Ishikawa (cell line): ENCODE measurements around the gene ARF5.

Experiments
- CEBPB ChIP-seq: IDR thresholded peaks from 2 replicates; pipeline ENCODE4 v1.6.1; 2012
- CREB1 ChIP-seq: IDR thresholded peaks from 2 replicates; pipeline ENCODE4 v1.6.1; 2012; ENCODE audit warnings: low read depth
- EGR1 ChIP-seq: IDR thresholded peaks from 2 replicates; pipeline ENCODE4 v1.6.1; 2012
- EP300 ChIP-seq: IDR thresholded peaks from 2 replicates; pipeline ENCODE4 v1.6.1; 2012; ENCODE audit warnings: borderline replicate concordance
- FOXM1 ChIP-seq: IDR thresholded peaks from 2 replicates; pipeline ENCODE4 v1.6.1; 2012; ENCODE audit warnings: low read depth, borderline replicate concordance
- NFIC ChIP-seq: IDR thresholded peaks from 2 replicates; pipeline ENCODE4 v1.6.1; 2012
- RAD21 ChIP-seq: IDR thresholded peaks from 2 replicates; pipeline ENCODE4 v1.6.1; 2012; ENCODE audit warnings: low read depth
- TAF1 ChIP-seq: IDR thresholded peaks from 2 replicates; pipeline ENCODE4 v1.6.1; 2012; ENCODE audit warnings: low read depth, mild to moderate bottlenecking
- TCF12 ChIP-seq: IDR thresholded peaks from 2 replicates; pipeline ENCODE4 v1.6.1; 2012; ENCODE audit warnings: low read depth
- TEAD4 ChIP-seq: IDR thresholded peaks from 2 replicates; pipeline ENCODE4 v1.6.1; 2012
- YY1 ChIP-seq: IDR thresholded peaks from 2 replicates; pipeline ENCODE4 v1.6.1; 2012; ENCODE audit warnings: low read depth
- ZBTB7A ChIP-seq: IDR thresholded peaks from 2 replicates; pipeline ENCODE4 v1.6.1; 2012; ENCODE audit warnings: low read depth
- TF ChIP-seq, protein P1 (sequence below): IDR thresholded peaks from 2 replicates; pipeline ENCODE4 v1.6.1; 2012
- TF ChIP-seq, protein P2 (sequence below): IDR thresholded peaks from 2 replicates; pipeline ENCODE4 v1.6.1; 2012; ENCODE audit warnings: low read depth, mild to moderate bottlenecking
- TF ChIP-seq, protein P3 (sequence below): IDR thresholded peaks from 2 replicates; pipeline ENCODE4 v1.6.1; 2012

The ARF5 gene

DNA sequence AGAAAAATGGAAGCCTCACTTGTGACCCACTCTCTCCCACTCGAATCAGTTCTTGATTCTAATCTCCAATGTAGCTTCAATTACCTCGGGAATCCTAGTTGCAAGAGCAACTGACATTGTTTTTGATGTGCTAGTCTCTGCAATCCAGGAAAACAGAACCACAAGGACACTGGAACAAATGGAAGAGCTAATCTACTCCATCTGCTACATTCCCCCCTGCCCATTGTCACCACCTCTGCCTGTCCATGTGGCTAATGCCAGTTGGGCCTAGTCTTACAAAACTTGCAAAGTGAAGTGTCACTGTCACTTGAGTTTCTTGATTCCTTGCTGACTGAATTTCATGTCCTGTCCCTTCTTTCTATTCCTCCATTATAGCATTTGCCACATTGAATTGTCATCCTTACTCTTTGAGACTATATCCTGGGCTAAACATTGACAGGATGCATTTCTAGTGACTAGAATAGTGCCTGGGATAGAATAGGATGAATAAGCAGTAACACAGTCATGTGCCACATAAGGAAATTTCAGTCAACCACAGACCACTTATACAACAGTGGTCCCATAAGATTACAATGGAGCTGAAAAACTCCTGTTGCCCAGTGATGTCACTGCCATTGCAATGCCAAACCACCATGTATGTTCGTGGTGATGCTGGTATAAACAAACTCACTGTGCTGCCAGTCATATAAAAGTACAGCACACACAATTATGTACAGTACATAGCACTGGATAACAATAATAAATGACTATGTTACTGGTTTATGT, 16.3 kb upstream of the ARF5 start:
- TF ChIP-seq TEAD4 (no peak), EP300 (no peak), NFIC (no peak), CREB1 (no peak), YY1 (no peak), FOXM1 (no peak), TCF12 (no peak), TAF1 (no peak), EGR1 (no peak), RAD21 (no peak), ZBTB7A (no peak), CEBPB (no peak)
- TF ChIP-seq, protein P1, sequence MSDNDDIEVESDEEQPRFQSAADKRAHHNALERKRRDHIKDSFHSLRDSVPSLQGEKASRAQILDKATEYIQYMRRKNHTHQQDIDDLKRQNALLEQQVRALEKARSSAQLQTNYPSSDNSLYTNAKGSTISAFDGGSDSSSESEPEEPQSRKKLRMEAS: no peak
- TF ChIP-seq, protein P2, sequence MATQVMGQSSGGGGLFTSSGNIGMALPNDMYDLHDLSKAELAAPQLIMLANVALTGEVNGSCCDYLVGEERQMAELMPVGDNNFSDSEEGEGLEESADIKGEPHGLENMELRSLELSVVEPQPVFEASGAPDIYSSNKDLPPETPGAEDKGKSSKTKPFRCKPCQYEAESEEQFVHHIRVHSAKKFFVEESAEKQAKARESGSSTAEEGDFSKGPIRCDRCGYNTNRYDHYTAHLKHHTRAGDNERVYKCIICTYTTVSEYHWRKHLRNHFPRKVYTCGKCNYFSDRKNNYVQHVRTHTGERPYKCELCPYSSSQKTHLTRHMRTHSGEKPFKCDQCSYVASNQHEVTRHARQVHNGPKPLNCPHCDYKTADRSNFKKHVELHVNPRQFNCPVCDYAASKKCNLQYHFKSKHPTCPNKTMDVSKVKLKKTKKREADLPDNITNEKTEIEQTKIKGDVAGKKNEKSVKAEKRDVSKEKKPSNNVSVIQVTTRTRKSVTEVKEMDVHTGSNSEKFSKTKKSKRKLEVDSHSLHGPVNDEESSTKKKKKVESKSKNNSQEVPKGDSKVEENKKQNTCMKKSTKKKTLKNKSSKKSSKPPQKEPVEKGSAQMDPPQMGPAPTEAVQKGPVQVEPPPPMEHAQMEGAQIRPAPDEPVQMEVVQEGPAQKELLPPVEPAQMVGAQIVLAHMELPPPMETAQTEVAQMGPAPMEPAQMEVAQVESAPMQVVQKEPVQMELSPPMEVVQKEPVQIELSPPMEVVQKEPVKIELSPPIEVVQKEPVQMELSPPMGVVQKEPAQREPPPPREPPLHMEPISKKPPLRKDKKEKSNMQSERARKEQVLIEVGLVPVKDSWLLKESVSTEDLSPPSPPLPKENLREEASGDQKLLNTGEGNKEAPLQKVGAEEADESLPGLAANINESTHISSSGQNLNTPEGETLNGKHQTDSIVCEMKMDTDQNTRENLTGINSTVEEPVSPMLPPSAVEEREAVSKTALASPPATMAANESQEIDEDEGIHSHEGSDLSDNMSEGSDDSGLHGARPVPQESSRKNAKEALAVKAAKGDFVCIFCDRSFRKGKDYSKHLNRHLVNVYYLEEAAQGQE: no peak
- TF ChIP-seq, protein P3, sequence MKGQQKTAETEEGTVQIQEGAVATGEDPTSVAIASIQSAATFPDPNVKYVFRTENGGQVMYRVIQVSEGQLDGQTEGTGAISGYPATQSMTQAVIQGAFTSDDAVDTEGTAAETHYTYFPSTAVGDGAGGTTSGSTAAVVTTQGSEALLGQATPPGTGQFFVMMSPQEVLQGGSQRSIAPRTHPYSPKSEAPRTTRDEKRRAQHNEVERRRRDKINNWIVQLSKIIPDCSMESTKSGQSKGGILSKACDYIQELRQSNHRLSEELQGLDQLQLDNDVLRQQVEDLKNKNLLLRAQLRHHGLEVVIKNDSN: no peak

DNA sequence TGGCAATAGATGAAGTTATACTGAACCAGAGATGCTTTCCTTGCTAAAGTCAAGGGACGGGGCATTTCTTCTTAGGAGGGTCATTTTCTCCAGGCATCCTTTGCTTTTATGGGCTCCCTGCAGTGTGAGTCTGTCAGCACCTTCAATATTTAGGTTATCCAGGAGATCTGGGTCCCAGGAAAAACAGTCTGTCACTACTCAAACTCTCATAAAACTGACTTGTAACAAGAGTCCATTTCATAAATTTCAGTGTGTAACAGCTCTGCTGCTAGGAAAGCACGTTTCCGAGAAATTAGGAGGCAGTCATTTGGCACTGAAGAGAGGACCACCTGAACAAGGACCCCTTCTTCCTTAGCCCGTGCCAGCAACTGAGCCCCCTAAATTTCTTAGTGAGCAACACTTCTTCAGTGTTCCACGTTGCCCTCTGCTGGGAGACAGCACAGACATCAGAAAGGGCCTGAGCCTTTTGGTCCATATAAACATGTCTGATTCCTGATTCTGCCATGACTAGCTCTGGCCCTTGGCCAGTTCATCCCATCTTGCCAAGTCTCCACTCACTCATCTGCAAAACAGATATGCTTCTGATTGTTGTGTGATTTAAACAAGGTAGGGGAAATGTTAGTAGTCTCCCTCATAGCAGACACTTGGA, 10.1 kb upstream of the ARF5 start:
- TF ChIP-seq TCF12 (no peak), ZBTB7A (no peak), TAF1 (no peak), RAD21 (no peak), EP300 (no peak), CREB1 (no peak), YY1 (no peak), TEAD4 (no peak), NFIC (no peak), FOXM1 (no peak), CEBPB (no peak), EGR1 (no peak)
- TF ChIP-seq, protein P2: no peak
- TF ChIP-seq, protein P1: no peak
- TF ChIP-seq, protein P3: no peak

DNA sequence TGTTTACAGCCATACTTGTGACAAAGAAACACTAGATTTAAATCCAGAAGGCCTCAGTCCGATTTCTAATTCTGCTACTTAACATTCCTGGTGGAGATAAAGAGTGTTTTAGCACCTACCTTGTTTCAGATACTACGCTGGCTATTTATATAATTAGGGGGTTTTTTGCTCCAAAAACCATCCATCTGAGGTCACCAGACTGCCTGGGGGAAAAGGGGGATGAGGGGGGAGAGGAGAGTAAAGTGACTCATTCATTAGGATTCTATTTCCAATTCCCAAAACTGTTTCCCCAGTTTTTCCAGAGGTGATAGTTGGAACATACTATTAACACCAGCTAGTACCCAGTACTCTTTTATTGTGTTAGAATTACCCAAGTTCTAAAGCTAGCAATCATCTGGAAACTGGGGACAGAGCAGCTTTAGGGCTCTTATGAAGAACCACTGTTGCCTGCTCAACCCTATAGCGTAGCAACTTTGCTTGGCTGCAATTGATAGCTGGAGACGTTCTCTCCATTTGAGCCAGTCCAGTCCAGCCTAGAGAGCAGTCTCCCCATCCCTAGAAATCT, 9.4 kb upstream of the ARF5 start:
- TF ChIP-seq TCF12 (no peak), ZBTB7A (no peak), NFIC (no peak), CEBPB (no peak), EGR1 (no peak), YY1 (no peak), CREB1 (no peak), RAD21 (no peak), TAF1 (no peak), FOXM1 (no peak), EP300 (no peak), TEAD4 (no peak)
- TF ChIP-seq, protein P2: no peak
- TF ChIP-seq, protein P1: no peak
- TF ChIP-seq, protein P3: no peak
